Measurements from ENCODE around the gene PRCD. TPM values are rescaled to one million over a fixed set of nuclear protein-coding genes. Genes with fewer than 3 reads are reported as not detected.

The PRCD gene
- total RNA-seq, 1 experiment from 2014 or later: 0.86 TPM

DNA sequence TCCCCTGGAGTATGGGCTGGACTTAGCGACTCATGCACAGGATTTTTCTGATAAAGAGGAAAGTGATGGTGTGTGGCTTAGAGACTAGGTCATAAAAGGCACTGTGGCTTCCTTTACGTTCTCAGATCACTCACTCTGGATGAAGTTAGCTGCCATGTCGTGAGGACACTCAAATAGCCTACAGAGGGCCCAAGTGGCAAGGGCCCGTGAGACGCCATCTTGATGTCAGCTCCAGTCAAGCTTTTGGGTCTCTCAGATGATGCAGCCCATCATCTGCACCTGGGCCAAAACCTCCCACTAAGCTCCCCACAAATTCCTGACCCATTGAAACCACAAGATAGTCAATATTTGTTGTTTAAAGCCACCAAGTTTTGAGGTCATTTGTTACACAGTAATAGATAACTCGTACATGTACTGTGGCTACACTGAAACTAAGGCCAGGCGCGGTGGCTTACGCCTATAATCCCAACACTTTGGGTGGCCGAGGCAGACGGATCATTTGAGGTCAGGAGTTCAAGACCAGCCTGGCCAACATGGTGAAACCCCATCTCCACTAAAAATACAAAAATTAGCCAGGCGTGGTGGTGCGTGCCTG lies 31.1 kb downstream of the PRCD start:
- DNase-seq (ENCODE audit: low read depth): no peak

DNA sequence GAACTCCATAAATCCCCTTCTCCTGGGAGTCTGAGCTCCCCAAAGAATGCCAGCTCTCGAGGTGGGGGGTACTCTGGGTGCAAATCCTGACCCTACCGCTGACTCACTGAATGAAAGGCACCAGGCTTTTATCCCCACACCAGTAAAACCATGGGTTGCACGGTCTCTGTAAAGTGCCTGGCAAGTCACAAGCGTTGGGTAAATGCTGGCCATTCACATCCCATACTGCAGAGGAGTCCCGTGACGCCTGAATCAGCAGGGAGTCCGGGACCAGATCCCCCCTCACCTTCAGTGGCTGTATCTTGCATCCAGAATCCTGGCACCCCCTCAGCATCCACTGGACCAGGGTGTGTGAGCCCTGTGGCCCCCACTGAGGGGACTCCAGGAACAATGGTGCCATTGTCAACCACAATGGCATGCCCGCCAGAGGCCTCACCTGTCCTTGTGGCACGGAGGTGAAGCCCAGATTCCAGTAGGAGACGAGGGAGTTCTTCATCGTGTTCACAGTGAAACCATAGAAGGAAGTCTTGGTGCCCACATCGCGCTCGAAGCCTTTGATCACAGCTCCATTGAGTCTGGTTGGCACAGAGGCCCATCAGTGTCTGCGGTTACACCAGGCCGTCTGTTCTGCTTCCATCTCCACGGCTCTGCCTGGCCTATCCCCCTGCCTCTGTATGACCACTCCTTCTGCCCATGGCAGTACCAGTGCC lies 32.5 kb downstream of the PRCD start:
- DNase-seq (ENCODE audit: low read depth): no peak

DNA sequence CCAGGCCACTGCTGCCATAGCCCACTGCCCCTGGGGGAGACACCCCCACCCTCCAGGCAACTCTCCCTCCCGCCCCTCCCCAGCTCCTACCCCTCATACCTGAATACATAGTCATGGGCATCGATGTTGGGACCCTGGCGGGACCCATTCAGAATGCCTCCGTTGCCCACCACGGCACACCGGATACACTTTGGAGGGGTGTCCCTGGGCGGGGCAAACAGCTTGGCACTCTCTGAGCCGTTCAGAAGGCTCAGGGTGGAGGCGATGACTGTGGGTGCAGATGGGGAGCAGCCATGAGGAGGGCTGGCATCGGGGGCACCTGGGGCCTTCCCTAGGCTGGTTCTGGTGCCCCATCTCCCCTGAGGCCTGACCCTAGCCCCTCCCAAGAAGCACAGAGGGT lies 33.3 kb downstream of the PRCD start:
- no peak for DNase-seq (ENCODE audit: low read depth)

DNA sequence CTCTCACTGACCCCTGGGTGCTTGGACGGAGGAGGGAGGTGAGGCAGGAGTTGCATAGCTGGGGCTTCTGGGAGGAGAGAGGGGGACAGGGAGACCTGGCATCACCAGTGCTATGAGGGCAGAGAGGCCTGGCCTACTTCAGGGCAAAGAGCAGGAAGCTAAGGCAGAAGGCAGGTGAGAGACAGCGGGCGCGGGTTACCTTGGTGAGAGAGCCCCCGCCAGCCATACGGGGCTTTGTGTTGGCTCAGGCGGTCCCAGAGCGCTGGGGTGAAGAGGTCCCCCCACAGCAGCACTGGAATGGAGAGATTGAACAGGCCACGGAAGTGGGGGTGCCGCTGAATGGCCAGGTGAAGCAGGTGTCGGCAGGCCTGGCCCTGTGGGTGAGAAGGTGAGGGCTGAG lies 34.3 kb downstream of the PRCD start:
- DNase-seq (ENCODE audit: low read depth): no peak

DNA sequence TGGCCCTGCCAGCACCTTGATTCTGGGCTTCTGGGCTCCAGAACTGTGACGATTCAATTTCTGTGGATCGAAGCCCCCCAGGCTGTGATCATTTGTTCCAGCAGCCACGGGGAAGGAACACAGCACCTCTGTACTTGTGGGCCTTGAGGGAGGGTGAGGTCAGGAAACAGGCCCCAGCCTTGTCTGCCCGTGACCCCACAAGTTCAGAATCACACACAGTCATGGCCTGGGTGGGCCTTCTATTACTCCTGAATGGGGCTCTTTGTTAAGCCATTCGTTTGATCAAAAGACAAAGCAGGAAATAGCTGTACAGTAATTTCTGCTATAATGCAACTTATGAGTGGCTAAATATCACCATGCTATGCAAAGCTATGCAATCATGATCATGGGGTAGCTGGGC lies 35.7 kb downstream of the PRCD start:
- DNase-seq (ENCODE audit: low read depth): no peak

DNA sequence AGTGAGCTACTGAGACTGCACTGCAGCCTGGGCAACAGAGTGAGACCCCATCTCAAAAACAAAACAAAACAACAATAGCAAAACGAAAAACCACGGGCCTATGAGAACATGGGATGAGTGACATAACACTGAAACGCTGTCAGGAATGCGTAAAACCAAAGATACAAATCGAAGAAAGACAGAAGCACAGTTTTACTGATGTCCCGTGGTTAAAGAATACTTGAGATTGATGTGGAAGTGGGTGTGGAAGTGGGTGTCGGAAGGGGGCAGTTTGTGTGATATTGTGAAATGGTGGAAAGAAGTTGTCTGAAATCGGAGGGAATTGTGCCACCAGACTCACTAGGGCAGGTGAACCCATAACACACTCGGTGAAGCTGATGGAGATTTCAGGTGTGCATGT lies 36.3 kb downstream of the PRCD start:
- DNase-seq (ENCODE audit: low read depth): no peak

DNA sequence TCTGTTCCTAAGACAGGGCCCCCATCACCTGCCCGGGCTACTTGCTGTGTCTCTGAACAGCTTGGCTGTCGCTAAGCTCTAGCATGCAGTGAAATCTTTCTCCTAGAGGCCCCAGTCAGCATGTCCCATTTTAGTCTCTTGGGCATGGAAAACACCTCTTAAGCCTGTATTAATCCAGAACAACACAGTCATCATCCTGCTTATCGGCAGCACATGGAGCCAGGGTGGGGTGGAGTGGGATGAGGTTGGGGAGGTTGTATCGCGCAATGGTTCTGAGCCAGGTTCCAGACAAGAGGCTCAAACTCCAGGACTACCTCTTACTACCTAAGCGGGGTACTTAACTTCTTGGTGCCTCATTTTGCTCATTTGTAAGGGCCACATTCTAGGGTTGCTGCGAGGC lies 38.0 kb downstream of the PRCD start:
- no peak for DNase-seq (ENCODE audit: low read depth)

DNA sequence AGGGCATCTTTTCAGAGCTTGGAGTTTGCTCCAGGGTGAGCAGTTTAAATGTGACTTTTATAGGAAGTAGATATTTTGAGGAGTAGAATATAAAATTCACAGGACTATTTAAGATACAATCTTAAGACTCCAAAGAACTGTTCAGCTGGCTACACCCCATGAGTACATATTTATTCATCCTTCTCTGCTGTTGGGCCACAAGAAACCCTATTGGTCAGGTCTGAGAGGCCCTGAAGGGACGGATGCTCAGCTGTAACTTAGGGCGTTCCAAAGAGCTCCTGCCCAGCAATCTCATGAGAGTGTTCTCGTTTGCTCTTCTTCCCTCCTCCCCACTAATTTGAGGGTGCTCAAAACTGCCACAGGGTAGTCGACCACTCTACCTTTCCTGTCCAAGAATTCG lies 38.5 kb downstream of the PRCD start:
- no peak for DNase-seq (ENCODE audit: low read depth)

DNA sequence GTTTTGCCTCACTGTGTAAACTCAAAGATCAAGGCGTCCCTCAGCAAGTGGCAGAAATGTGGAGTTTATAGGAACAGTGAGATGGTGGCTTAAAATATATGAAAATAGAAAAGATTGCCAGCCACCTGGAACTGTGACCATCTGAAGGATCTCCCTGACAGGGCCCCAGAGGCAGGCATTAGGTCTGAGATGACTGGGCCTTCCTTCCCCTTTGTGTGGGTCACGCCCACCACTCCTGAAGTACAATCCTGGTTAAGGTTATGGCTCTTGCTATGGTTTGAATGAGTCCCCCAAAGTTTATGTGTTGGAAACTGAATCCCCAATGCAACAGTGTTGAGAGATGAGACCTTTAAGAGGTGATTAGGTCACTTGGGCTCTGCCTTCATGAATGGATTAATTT lies 39.4 kb downstream of the PRCD start:
- DNase-seq (ENCODE audit: low read depth): no peak

DNA sequence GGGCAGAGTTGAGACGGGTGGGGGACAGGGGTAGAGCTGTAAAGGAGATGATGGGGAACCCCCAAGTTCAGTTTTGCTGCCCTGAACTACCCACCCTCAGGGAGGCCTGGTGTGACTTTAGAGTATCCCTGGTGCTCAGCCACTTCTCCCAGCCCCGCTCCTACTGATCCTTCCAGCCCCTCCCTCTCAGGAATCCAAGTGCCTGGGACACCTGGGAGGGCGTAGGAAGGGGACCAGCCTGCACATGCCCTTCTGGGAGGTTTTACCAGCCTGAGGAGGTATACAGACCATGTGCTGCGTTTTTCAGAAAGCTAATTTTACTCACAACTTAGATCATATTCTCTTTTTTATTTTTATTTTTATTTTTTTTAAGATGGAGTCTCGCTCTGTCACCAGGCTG lies 41.7 kb downstream of the PRCD start:
- no peak for DNase-seq (ENCODE audit: low read depth)

DNA sequence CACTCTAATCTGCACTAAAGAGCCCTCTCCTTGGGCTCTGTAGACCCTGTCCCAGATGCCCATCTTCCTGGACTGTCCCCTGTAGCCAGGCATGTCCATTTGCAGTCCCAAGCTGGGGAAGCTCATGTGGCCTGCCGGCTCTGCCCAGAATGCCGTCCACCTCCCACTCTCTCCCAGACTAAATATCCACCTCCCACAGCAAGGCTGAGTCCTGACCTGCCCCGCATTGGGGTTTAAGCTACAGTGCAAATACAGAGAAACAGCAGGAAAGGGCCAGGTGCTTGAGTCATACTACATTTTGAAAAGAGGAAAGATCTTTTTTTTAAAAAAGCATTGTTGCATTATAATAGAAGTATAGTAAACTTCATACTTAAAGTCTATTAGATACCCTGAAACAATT lies 42.8 kb downstream of the PRCD start:
- no peak for DNase-seq (ENCODE audit: low read depth)

DNA sequence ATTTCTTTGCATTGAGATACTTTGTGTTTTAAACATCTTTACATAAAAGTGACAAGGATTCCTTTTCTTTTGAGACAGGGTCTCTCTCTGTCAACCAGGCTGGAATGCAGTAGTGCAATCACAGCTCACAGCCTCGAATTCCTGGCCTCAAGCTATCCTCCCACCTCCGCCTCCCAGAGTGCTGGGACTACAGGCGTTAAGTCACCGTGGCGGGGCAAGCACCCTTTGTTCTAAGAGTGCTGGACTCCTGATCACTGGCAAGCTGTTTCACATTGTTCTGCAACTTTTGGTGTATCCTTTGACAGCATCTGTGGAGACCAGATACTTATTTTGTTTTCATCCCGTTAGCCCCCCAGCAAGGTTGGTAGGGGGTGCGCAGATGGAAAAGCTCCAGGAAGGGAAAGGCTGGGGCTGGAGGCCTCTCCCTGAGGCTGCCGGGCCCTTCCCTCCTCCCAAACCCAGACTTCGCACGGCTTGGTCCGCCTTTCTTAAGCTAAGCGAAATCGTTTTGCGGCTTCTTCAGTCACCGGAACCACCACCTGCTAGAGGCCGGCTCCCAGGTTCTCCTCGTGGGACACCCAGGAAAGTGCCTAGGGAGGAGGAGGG lies 44.7 kb downstream of the PRCD start:
- DNase-seq (ENCODE audit: low read depth): no peak

DNA sequence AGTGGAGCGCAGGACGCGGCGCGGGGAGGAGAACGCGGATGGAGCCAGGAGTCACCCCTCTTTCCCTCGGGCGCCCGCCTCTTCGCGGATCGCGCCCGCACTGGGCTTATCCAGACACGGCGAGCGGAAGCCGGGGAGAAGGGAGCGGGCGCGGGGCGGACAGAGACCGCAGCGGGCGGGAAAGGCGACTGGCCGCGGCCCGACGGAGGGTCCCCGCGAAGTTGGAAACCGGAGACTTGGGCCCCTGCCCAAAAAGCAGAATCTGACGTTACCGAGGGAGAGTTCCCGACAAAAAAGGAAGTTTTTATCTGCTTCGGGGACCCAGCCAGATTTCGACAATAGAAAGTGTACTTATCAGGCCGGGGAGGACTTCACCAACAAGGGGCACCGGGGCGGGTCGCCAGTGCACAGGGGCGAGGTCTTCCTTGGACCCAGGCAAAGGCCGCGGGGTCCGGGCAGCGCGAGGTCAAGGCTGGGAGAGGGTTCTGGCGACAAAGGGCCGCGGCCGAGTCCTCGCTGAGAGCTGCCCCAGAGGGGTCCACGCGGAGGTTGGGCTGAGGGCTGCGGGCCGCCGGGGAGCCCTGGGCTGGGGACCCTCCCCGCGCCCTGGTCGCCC lies 45.3 kb downstream of the PRCD start:
- DNase-seq (ENCODE audit: low read depth): no peak

DNA sequence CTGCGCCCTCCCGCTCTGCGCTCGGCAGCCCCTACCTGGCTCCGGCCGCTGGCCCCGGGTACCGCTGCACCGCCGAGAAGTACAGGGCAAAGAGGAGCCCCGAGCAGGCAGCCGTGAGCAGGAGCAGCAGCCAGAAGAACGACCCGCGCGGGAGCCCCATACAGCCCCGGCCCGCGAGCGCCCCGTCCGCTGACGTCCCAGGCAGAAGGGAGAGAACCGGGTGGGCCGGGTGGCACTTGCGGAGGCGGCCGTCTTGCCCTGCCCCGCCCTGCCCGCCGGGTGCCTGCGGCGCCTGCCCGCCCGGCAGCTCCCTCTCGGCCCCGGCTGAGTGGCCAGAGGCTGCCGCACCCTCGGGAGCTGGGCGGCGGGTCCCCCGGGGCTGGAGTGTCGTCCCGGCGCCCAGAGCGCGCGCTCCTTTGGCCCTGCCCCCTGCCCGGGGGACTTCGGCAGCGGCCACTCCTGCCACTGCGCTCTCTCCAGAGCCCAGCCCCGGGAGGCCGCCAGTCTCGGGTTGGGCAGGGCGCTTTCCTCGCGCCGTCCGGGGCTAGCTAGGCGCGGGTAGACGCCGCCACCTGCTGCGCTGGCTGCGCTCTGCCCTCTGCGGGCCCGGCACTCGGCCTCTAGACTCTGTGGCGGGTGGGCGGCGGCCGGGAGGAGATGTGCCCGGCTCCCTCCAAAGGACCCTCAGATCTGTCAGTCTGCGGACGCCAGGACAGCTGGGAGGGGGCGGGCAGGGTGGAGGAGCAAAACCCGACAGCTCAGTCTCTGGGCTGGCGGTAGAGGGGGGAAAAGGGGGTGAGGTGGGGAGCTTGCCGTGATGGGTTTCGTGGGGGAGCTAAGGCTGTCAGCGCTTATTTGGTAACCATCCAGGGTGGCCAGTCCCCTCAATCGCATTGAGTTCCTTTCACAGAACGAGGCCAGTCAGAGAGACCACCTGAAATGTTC lies 46.1 kb downstream of the PRCD start, which contains the start of gene ST6GALNAC2:
TSS of gene ST6GALNAC2 (minus strand) at position 212 of the 945 bp plus-strand sequence. CDS start at position 160, 52 bp downstream.
- DNase-seq (ENCODE audit: low read depth): peak; percentile 38

DNA sequence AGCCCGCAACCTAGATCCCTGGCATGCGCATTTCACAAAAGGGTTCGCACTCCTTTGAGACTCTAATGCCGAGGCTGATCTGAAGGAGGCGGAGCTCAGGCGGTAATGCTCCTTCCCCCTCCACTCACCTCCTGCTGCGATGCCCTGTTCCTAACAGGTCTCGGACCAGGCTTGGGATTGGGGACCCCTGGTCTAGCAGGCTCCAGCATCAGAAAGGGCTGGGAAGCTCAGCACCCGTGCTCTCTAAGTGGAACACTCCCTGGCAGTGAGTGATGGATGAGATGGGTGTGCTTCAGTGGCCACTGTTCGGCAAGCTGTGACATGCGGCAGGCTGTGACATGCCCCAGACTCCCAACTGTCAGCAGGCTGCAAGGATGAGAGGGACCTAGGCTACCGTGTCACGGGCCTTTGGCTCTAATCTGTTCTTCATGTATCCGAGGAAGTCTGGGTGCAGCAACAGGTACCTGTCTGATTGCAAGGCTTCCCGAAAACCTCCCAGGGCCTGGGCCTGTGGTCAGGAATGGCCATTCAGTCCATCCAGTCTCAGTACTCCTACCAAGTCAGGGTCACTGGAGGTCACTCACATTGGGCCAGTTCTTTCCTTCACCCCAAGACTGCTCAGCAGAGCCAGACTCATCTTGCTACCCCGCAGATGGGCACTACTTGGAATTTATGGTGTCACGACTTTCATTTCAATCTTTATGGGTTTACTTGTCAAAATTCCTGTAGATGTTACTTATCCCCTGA lies 47.1 kb downstream of the PRCD start:
- no peak for DNase-seq (ENCODE audit: low read depth)

DNA sequence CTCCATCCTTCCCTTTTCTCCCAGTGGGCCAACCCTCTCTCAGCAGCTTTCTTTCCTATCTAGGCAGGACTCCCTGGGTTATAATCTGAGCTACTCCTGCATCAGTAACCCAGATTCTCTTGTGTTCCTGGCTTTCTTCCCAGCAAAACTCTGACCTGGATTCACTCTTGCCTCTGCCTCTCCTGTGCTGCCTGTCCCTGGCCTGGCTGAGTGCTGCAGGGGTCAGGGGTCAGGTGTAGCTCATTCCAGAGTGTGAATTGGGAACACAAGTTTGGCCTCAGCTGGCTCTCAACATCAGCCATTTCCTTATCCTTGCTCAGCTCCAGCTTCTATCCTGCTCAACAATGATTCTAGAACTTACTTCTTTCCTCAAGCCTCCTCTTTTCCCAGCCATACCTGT lies 48.3 kb downstream of the PRCD start:
- DNase-seq (ENCODE audit: low read depth): no peak

DNA sequence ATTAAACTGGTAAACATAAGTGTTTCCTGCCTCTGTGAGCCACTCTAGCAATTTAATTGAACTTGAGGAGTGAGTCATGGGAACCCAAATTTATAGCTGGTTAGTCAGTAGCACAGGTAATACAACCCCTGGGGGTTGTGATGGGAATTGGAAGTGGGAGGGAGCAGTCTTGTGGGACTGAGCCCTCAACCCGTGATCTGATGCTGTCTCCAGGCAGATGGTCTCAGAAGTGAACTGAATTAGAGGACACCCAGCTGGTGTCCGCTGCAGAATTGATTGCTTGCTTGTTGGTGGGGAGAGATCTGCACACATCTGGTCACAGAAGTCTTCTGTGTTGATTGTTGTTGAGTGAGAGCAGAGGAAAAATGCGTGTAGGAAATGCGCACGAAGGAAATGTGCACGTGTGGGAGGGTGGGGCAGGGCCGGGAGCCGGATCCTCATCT lies 53.6 kb downstream of the PRCD start:
- no peak for DNase-seq (ENCODE audit: low read depth)

DNA sequence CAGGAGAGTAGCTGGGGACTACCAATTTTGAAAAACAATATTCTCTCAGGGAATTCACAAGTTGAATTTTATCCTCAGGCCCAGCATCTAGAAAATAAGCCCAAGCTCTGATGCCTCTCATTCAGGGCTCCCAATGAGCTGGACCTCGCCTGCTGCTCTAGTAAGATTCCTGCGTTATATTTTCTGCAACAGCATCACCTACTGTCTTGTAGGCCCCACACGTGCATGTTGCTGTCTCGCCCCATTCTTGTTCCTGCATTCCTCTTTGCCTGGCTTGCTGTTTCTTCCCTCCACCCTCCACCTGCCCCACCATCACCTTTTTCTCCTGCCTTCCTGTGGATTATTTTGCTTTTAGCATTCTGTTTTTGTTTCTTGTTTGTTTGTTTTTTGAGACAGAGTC lies 54.1 kb downstream of the PRCD start:
- DNase-seq (ENCODE audit: low read depth): no peak

DNA sequence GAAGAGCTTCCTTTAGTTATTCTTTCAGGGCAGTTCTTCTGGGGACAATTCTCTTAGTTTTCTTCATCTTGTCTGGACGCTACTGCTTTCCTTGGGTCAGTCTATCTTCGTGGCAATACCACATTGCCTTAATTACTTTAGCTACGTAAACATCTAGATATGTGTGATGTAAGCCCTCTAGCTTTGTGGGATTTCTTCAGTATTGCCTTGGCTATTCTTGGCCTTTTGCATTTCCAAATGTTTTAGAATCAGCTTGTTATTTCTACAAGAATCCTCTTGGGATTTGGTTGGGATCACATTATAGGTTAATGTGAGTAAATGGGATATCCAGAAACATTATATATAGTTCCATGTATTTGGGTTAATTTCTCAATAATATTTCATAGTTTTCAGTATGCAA lies 54.8 kb downstream of the PRCD start:
- no peak for DNase-seq (ENCODE audit: low read depth)

Measured in LHCN-M2 (cell line).